AG04449 (cell line): ENCODE measurements around the gene DLG1.

Source experiments
- CTCF ChIA-PET: fragments of 350-600 bp; formaldehyde crosslinking; extraction: SDS; loops from one replicate; lab custom pipeline; 2021; ENCODE audit warnings: antibody characterized with exemption; lab: Yijun Ruan, JAX
- POLR2A ChIA-PET: fragments of 400-600, 350-600 bp; formaldehyde crosslinking; extraction: SDS; loops from one replicate; lab custom pipeline; 2020; ENCODE audit warnings: antibody characterized with exemption, inconsistent platforms; lab: Yijun Ruan, JAX
- DNase-seq: peaks from one replicate; pipeline ENCODE4 v3.0.0-alpha.2; 2010; ENCODE audit warnings: low read depth, low spot score
- H3K4me3 ChIP-seq: 2 replicates; pipeline ENCODE4 v1.5.1; 2011; ENCODE audit warnings: low read depth, mild to moderate bottlenecking, control low read depth, low read length
- CTCF ChIP-seq: IDR thresholded peaks from one replicate; pipeline ENCODE4 v1.5.1; 2011; ENCODE audit warnings: mild to moderate bottlenecking, moderate library complexity, low read length, control low read depth, inconsistent platforms; ENCODE audit not compliant: insufficient read depth; ENCODE audit errors: missing control alignments

Gene DLG1

GRCh38 chr3:197031315-197032285 lies 266.8 kb downstream of the DLG1 start:
- TF ChIP-seq CTCF: no peak
- DNase-seq: peak; percentile 97
- CTCF ChIA-PET: interaction anchor here (0.8 to 6.5 kb wide), 7 partner anchors 10 to 225 kb away, joined by 3 to 80 read pairs (median 15); no protein-coding TSS in a partner anchor
- no peak overlapping the region for H3K4me3 ChIP-seq
- POLR2A ChIA-PET: no interaction called here

GRCh38 chr3:197030379-197031314 lies 267.8 kb downstream of the DLG1 start:
- TF ChIP-seq CTCF: no peak
- ChIA-PET POLR2A (no interaction called here), CTCF (interaction anchor here (0.6 to 6.5 kb wide), 27 partner anchors 9 to 764 kb away, joined by 3 to 80 read pairs (median 4); partner anchors contain the start of gene NCBP2)
- no peak overlapping the region for H3K4me3 ChIP-seq
- no peak for DNase-seq

- CTCF ChIA-PET: interaction anchor here (0.5 to 6.5 kb wide), 32 partner anchors 8 to 765 kb away, joined by 3 to 80 read pairs (median 4); partner anchors contain the start of gene NCBP2
- peak; percentile 39 for TF ChIP-seq CTCF
- peak within 1 kb of the TSS; percentile 52 for H3K4me3 ChIP-seq
- POLR2A ChIA-PET: no interaction called here
- DNase-seq: no peak
Observed at GRCh38 chr3:197029511-197030167, 268.8 kb downstream of the DLG1 start, which contains the start of gene MELTF. Gene MELTF (minus strand): TSS chr3:197029817. CDS start chr3:197029702, 115 bp downstream.

GRCh38 chr3:197028728-197029510 lies 269.5 kb downstream of the DLG1 start:
- ChIA-PET POLR2A (no interaction called here), CTCF (interaction anchor here (0.5 to 6.5 kb wide), 25 partner anchors 7 to 175 kb away, joined by 3 to 80 read pairs (median 5); no protein-coding TSS in a partner anchor)
- no peak for DNase-seq
- H3K4me3 ChIP-seq: peak overlapping the region; percentile 52
- TF ChIP-seq CTCF: no peak
